ACC112 (cell line): Measurements from ENCODE around the gene PPFIBP1.

Experiments
- H2AFZ ChIP-seq: fragments of 200-600 bp; sonication (generic); one replicate; pipeline ENCODE4 v1.6.0; 2017; ENCODE audit warnings: antibody characterized with exemption, low read length; ENCODE audit not compliant: unreplicated experiment
- H3K27ac ChIP-seq: fragments of 200-600 bp; sonication (generic); 2 replicates; pipeline ENCODE4 v1.5.1; 2014; ENCODE audit warnings: low read depth, mild to moderate bottlenecking, antibody characterized with exemption, low read length, moderate library complexity
- H3K27me3 ChIP-seq: fragments of 200-600 bp; sonication (generic); 2 replicates; pipeline ENCODE4 v1.6.1; 2014; ENCODE audit warnings: mild to moderate bottlenecking, antibody characterized with exemption, low read length, moderate library complexity, mixed read lengths; ENCODE audit not compliant: insufficient read depth
- H3K36me3 ChIP-seq: fragments of 200-600 bp; sonication (generic); 2 replicates; pipeline ENCODE4 v1.6.1; 2016; ENCODE audit warnings: mild to moderate bottlenecking, antibody characterized with exemption, low read length, moderate library complexity, mixed read lengths; ENCODE audit not compliant: insufficient read depth
- H3K4me1 ChIP-seq: fragments of 200-600 bp; sonication (generic); one replicate; pipeline ENCODE4 v1.6.1; 2016; ENCODE audit warnings: low read length, mixed read lengths; ENCODE audit not compliant: insufficient read depth, unreplicated experiment, control insufficient read depth
- H3K4me3 ChIP-seq: fragments of 200-600 bp; sonication (generic); 2 replicates; pipeline ENCODE4 v1.5.1; 2014; ENCODE audit warnings: mild to moderate bottlenecking, low read depth, low read length
- H3K79me2 ChIP-seq: fragments of 200-600 bp; sonication (generic); one replicate; pipeline ENCODE4 v1.6.0; 2016; ENCODE audit warnings: low read length; ENCODE audit not compliant: control insufficient read depth, unreplicated experiment, insufficient read depth

PPFIBP1 gene

DNA sequence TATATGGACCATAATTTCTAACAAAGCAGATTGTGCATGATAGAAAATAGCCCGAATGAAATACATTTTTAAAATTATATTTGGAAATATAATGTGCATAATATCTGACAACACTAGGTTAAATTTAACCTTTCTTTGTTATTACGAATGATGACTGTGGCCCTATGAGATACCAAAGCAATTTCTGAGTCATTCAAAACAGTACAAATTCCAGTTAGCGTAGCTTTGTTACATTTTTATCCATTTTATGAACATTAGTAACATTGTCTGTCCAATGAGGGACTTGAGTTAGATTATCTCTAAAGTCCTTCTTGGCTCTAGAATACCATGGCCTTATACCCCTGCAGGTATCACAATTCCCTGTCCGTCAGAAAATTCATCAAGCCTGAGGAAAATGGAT is 133.3 kb downstream of the PPFIBP1 start:
- Histone ChIP-seq H3K27me3 (no peaks in the 10 kb centered on the region), H3K4me1 (peaks cover 3% of the 10 kb centered on the region), H3K79me2 (no peaks in the 10 kb centered on the region), H3K27ac (no peak overlapping the region), H2AFZ (no peak overlapping the region), H3K36me3 (peaks cover 35% of the 10 kb centered on the region), H3K4me3 (no peak overlapping the region)

- Histone ChIP-seq H2AFZ (no peak overlapping the region), H3K4me1 (peaks cover 16% of the 10 kb centered on the region), H3K36me3 (peaks cover 46% of the 10 kb centered on the region), H3K79me2 (no peaks in the 10 kb centered on the region), H3K27ac (no peak overlapping the region), H3K27me3 (no peaks in the 10 kb centered on the region), H3K4me3 (no peak overlapping the region)
Observed at GRCh38 chr12:27665704-27666103, 141.7 kb downstream of the PPFIBP1 start.

GRCh38 chr12:27666510-27666909 is 142.5 kb downstream of the PPFIBP1 start:
- Histone ChIP-seq H3K27me3 (no peaks in the 10 kb centered on the region), H3K79me2 (no peaks in the 10 kb centered on the region), H3K36me3 (peaks cover 48% of the 10 kb centered on the region), H3K27ac (peak overlapping the region; percentile 64), H3K4me3 (no peak overlapping the region), H3K4me1 (peaks cover 16% of the 10 kb centered on the region), H2AFZ (no peak overlapping the region)

DNA sequence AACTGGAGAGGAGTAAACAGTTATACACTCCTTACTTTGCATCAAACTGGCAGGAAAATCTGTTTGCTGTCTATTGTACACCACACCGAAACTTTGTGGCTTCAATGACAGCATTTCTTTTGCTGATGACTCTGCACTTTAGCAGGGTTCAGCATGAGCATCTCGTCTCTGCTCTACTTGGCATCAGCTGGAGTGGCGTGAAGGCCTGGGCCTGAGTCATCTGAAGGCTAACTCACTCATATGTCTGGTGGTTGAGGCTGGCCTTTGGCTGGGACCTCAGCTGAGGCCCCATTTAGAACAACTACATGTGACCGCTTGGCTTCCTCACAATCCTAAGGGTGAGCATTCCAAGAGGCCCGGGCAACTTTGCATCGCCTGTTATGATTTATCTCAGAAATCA is 143.5 kb downstream of the PPFIBP1 start:
- H3K27ac ChIP-seq = peak overlapping the region; percentile 64
- peaks cover 47% of the 10 kb centered on the region for H3K36me3 ChIP-seq

DNA sequence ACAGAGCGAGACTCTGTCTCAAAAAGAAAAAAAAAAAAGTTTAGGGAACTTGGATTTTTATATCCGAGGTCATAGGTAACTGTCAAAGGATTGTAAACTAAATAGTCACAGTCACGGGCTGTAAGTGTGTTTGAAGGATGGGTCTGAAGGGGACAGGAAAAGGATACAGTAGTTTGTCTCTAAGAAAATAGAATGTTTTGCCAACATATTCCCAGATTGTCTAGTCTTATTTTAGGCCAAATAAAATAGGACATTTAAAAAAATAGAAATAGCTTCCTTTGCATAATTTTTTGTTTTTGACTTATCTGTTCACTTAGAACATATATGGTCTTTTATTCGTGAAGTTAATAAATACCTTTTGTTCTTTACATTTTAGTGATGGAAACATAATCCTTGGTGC is 148.0 kb downstream of the PPFIBP1 start:
- peaks cover 34% of the 10 kb centered on the region for H3K36me3 ChIP-seq
- H2AFZ ChIP-seq = no peak overlapping the region
- H3K27me3 ChIP-seq = no peaks in the 10 kb centered on the region
- H3K79me2 ChIP-seq = no peaks in the 10 kb centered on the region
- H3K4me3 ChIP-seq = no peak overlapping the region
- H3K27ac ChIP-seq = no peak overlapping the region
- H3K4me1 ChIP-seq = peaks cover 8% of the 10 kb centered on the region

More for the DNA sequence above, 143.5 kb downstream of the PPFIBP1 start:
- Histone ChIP-seq H3K79me2 (no peaks in the 10 kb centered on the region), H3K4me1 (peaks cover 16% of the 10 kb centered on the region), H2AFZ (no peak overlapping the region), H3K27me3 (no peaks in the 10 kb centered on the region), H3K4me3 (no peak overlapping the region)

DNA sequence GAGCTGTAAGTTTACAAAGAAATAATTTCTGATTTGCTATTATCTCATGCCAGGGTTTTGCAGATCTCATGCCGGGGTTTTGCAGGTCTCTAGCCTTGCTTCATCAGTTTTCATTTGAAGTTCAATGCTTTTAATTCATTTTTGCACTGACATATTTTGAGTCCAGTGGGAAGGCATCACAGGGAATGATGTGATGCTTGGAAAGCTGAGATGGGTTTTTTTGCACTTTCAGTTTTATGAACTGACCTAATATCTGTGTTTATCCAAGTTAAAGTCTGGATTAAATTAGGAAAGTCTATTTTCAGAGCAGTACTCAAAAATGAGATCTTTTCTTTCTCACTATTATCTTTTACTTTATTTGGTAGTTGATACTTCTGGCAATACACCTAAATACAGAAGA is 148.6 kb downstream of the PPFIBP1 start:
- peaks cover 3% of the 10 kb centered on the region for H3K4me1 ChIP-seq
- H3K79me2 ChIP-seq = no peaks in the 10 kb centered on the region

DNA sequence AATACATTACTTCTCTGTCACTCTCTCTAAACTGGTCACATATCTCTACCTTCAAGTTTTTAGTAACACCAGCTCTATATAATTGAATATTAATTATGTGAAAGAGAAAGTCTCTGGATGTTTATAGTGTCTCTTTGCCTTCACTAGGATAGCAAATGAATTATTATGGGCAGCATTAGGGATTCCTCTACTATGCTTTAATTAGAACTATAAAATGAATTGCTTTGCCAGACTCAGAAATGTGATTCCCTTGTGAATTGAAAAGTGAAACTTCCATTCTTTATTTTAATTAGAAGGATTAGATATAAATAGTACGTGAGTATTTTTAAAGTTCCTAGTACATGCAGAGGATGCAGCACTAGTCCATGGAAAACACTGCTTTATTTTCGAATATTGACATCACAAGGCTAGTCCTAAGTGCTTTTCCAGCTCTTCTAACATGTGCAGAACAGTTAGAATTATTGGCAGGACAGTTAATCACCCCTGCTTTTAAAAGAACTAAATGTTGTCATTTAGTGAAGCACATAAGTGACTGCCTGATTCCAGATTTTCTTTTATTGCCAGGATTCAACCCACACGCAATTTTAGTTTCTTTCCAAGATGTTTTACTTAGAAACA is 149.2 kb downstream of the PPFIBP1 start:
- Histone ChIP-seq H3K4me1 (no peaks in the 10 kb centered on the region), H3K36me3 (peaks cover 35% of the 10 kb centered on the region), H3K27ac (no peak overlapping the region), H3K4me3 (no peak overlapping the region), H3K27me3 (no peaks in the 10 kb centered on the region), H3K79me2 (no peaks in the 10 kb centered on the region), H2AFZ (no peak overlapping the region)

More for the DNA sequence above, 148.6 kb downstream of the PPFIBP1 start:
- Histone ChIP-seq H3K27me3 (no peaks in the 10 kb centered on the region), H3K36me3 (peaks cover 31% of the 10 kb centered on the region), H3K4me3 (no peak overlapping the region), H3K27ac (no peak overlapping the region), H2AFZ (no peak overlapping the region)

GRCh38 chr12:27674989-27675388 is 151.0 kb downstream of the PPFIBP1 start:
- no peaks in the 10 kb centered on the region for H3K79me2 ChIP-seq
- H3K27me3 ChIP-seq = no peaks in the 10 kb centered on the region
- H2AFZ ChIP-seq = no peak overlapping the region
- H3K27ac ChIP-seq = no peak overlapping the region
- H3K4me1 ChIP-seq = no peaks in the 10 kb centered on the region
- H3K36me3 ChIP-seq = peaks cover 38% of the 10 kb centered on the region
- no peak overlapping the region for H3K4me3 ChIP-seq

GRCh38 chr12:27680619-27681018 is 156.6 kb downstream of the PPFIBP1 start:
- Histone ChIP-seq H3K36me3 (peaks cover 50% of the 10 kb centered on the region), H3K27me3 (no peaks in the 10 kb centered on the region), H2AFZ (no peak overlapping the region), H3K79me2 (no peaks in the 10 kb centered on the region), H3K4me1 (no peaks in the 10 kb centered on the region), H3K27ac (no peak overlapping the region), H3K4me3 (no peak overlapping the region)

- peaks cover 53% of the 10 kb centered on the region for H3K36me3 ChIP-seq
- H3K27ac ChIP-seq = no peak overlapping the region
- H2AFZ ChIP-seq = no peak overlapping the region
- no peaks in the 10 kb centered on the region for H3K27me3 ChIP-seq
- no peaks in the 10 kb centered on the region for H3K79me2 ChIP-seq
- H3K4me1 ChIP-seq = no peaks in the 10 kb centered on the region
- H3K4me3 ChIP-seq = no peak overlapping the region
Observed at GRCh38 chr12:27682534-27682933, 158.5 kb downstream of the PPFIBP1 start.

DNA sequence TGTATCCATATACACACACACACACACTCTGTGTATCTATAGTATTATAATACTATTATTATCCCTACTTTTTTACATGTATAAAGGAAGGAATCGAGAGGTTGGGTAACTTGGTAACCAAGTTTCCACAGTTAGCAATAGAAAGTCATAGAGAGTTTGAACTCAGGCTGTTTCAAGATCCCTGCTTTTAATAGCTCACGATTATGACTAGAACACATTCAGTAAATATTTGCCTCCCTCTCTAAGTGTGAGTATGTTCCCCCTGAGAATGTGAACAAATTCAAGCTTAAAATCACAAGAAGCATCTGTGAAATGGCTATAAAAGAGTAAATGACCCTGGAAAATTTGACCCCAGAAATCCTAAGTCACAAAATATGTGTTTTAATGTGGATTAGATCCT is 161.3 kb downstream of the PPFIBP1 start:
- no peaks in the 10 kb centered on the region for H3K4me1 ChIP-seq
- peaks cover 50% of the 10 kb centered on the region for H3K36me3 ChIP-seq
- no peak overlapping the region for H3K4me3 ChIP-seq
- H3K79me2 ChIP-seq = no peaks in the 10 kb centered on the region
- no peaks in the 10 kb centered on the region for H3K27me3 ChIP-seq
- no peak overlapping the region for H2AFZ ChIP-seq
- no peak overlapping the region for H3K27ac ChIP-seq
